HG03108 (cell line): Measurements from ENCODE around the gene STK24.

ENCODE experiments used
- ATAC-seq: cut with Tn5 transposase; IDR thresholded peaks from one replicate; pipeline ENCODE4 v1.9.1; 2021; ENCODE audit warnings: moderate library complexity; ENCODE audit not compliant: unreplicated experiment

STK24 gene

DNA sequence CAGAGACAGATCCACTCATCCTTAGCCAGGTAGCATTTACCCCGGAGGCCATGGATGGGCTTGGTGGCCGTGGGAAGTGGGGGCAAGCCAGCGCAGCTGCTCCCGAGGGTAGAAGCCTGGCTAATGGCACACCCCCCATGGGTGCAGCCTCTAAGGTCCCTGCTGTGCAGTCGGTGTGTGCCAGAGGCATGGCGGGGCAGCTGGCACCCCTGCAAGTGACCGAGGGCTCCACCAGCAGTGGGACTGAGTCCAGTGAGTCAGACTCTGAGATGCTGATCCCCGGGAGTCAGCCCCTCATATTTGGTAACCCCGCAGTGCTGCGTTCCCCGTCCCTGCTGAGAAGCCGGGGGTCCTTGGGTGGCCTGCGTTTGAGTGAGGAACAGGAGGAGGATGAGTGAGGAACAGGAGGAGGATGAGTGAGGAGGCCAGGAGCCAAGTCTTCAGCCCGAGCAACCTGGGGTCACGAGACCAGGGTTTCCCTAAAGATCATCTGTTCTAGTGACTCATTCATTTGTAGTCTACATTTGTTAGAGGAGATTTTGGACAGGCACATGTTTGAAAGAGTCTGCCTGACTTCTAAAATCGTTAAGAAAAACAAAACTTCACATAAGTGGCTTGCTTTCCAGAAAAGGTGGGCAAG is 180.7 kb downstream of the STK24 start:
- no peak for ATAC-seq
